OCI-M1 (cell line): Measurements from ENCODE around the gene ESAM.
"Not testable (repeated sequence)": the region's sequence is repeated elsewhere in the genome, so short reads cannot be mapped to it uniquely, and the experiment has no call there.

ENCODE experiments used
- DNase-seq: peaks from one replicate; lab custom pipeline; 2025; lab: John Stamatoyannopoulos, UW

Gene ESAM

DNA sequence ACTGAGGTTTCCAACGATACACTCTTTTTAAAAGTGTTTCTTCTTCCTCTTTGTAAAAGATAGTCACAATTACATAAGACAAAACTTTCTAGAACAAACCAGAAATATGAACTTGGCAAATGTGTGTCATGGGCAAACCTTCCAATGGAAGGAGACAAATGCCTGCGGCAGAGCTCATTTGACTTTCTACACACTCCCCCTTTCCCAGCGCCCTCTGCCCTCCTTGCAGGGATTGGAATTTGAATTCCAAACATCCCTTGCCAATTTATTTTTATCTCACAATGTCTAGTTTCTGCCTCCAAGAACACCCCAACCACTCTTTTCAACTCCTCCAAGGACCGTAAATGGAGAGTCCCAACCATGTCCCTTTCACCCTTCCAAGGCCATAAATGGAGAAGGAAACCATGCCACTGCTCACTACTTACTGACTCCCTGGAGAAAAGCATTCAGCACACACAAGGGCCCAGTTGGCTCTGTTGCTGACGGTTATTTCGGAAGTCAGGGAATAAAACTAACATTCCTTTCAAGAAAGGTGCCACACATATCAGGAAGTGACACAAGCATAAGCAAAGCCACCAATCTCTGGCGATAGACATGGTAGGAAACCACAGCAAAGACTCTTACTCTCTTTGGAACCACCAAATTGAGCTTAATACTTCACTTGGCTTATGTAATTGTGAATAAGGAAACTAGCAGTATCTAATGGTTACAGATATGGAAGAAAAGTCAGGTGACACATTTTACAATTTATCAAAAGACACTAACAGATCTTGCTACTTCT is 15.0 kb upstream of the ESAM start:
- DNase-seq, result no peak

DNA sequence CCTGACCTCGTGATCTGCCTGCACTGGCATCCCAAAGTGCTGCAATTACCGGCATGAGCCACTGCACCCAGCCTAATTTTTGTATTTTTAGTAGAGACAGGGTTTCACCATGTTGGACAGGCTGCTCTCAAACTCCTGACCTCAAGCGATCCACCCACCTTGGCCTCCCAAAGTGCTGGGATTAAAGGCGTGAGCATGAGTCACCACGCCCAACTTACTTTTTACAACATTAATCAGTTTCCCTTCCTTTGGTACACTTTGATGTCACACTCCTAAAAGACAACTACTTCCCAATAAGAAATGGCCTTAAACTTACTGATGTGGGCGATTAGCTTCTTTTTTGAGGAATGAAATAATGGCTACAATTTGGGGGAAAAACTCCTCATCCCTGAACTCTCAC is 8.9 kb upstream of the ESAM start:
- not testable (repeated sequence) for DNase-seq

GRCh38 chr11:124769806-124770774 is 8.0 kb upstream of the ESAM start:
- no peak for DNase-seq

DNA sequence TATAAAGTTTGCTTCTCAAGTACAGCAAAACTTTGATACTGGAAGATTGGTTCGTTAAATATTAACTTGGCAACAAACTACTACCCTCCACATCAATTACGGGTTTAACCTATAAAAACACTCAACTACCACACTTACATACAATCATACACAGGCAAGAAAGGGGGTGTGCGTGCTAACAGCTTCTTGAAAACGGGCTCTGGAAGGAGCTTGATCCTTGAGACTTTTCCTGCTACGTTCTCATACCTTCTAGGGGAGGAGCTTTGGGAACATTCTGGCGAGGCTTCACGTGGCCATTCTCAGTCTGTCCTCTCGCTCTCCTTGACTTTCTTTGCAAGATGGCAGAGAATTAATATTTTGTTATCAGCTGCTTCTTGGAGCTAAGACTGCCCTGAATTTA is 6.8 kb upstream of the ESAM start:
- DNase-seq, result no peak

- DNase-seq, result no peak
These were observed 4.1 kb upstream of the ESAM start for GRCh38 chr11:124766156-124766555.

GRCh38 chr11:124763156-124763947 is 1.3 kb upstream of the ESAM start:
- DNase-seq, result peak; percentile 92

DNA sequence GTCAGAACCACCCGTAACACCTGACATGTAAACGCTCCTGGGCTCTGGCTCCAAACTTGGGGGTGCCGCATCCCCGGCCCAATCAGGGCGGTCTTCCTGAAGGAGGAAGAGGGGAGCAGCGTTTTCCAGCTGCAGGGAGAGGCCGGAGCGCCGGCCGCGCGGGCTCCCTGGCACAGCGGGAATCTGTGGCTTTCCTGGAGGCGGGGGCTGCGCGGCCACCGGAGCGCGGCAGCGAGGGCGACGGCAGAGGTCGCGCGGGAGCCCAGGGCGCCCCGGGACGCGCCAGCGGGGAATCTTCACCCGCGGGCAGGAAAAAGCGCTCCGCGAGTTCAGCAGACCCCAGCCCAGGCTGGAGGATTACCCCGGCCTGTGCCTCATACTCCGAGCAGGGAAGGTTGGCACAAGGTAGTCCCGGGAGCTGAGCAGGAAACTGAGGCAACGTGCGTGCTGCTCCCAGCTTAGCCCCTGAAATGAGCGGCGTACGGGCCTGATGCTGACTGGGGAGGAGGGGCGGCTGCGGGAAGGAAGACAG is 600 bp upstream of the ESAM start:
- DNase-seq, result peak; percentile 62

- DNase-seq, result no peak
These were observed 587 bp downstream of the ESAM start for GRCh38 chr11:124761301-124762104.

GRCh38 chr11:124760806-124761205 is 1.3 kb downstream of the ESAM start:
- no peak for DNase-seq

DNA sequence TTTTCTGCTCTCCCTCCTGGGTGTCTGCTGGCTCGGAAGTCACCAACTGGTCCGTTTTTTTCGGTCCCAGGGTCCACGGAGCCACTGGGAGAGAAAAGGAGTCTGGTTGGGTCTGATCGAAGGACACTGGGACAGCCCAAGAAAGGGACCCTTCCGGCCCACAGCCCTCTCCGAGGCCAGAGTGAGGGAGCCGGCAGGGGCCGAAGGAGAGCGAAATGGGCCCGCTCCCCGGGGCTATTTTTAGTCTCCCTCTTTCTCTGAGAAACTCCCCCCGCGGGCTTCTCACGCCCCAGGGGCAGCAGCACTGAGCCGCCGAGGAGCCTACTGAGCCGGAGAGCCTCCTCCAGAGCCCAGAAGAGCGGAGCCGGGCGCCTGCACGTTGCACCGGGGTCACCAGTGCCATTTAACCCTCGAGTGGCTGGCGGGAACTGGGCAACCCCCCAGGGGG is 1.9 kb downstream of the ESAM start:
- DNase-seq, result no peak

GRCh38 chr11:124759266-124760204 is 2.6 kb downstream of the ESAM start:
- no peak for DNase-seq

GRCh38 chr11:124758355-124759265 is 3.5 kb downstream of the ESAM start:
- DNase-seq, result peak; percentile 99

DNA sequence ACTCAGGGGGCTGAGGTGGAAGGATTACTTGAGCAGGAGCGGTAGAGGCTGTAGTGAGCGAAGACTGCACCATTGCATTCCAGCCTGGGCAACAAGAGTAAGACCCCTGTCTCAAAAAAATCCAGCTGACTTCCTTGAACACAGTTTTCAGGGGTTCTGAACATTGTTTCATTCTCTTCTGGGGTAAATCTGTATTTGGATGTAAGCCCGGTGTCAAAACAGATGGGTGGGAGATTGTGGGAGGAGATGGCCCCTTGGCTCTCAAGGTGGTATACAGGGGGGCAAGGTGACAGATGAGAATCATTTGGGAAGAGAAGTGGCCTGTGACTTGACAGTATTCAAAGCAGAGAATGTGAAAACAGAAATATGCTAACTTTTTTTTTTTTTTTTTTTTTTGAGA is 4.8 kb downstream of the ESAM start:
- no peak for DNase-seq

DNA sequence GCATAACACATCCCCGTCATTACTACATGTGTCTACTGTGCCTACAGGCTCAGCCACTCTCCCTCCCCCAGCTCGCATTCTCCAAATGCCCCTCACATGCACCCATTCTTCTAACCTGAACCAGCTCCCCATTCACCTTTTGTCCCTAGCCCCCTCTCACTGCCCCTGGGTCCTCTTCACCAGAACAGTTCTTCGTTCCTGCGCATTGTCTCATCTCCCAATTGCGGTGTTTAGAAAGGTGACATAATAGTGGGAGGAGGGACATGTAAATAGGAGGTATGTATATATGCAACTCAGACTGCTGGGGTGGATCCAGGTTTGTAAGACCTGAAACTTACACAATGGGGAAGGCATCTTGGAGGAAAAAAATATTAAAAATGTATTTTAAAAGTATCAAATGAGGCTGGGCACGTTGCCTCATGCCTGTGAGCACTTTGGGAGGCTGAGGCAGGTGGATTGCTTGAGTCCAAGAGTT is 5.3 kb downstream of the ESAM start:
- no peak for DNase-seq

GRCh38 chr11:124756033-124756752 is 5.9 kb downstream of the ESAM start:
- no peak for DNase-seq

GRCh38 chr11:124754710-124755109 is 7.4 kb downstream of the ESAM start:
- DNase-seq, result no peak

- DNase-seq, result no peak
These were observed 7.8 kb downstream of the ESAM start for GRCh38 chr11:124754309-124754708.

- DNase-seq, result no peak
These were observed 8.5 kb downstream of the ESAM start for GRCh38 chr11:124753624-124754023.
